NCI-H1092 (cell line): ENCODE data around the gene CAMKMT.

Experiments
- DNase-seq: peaks from one replicate; lab custom pipeline; 2025; lab: John Stamatoyannopoulos, UW

CAMKMT gene

DNA sequence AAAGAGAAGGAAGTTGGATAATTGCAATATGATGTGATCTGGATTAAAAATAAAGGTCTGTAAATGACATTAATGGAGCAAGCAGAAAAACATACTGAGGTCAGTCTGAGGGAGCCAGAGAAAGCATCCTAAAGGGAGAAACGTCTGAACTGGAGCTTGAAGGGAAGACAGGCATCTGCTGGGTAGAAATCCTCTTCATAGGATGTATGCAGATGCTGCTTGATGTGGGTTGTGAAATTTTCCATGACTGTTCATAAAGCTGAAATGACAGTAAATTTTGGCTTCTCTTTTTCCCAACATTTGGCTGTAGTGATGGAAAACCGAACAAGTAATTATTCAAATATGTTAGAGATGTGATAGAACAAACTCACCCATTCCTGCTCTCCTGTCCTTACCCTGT, 287.6 kb downstream of the CAMKMT start:
- DNase-seq: no peak

GRCh38 chr2:44650796-44651195, 289.0 kb downstream of the CAMKMT start:
- no peak for DNase-seq

DNA sequence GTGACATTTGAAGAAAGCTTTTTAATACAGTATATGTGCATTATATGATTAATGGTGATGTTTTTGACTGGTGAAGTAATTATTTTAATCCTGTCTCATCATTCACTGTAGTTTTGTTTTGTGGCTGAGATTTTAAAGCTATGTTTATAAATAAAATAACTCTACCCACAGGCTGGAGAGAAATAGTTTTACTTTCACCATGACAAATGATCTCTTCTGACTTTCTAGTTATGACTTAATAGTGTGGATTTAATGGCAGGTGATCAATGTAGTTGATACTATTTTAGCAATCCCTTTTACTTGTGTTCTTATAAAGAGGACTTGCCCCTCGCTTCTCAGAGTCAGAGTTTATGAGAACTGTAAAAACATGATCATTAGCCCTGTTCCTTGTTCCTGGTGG, 290.2 kb downstream of the CAMKMT start:
- DNase-seq: no peak

- DNase-seq: no peak
These were observed 291.0 kb downstream of the CAMKMT start for GRCh38 chr2:44652701-44653100.

GRCh38 chr2:44655401-44655864, 293.7 kb downstream of the CAMKMT start:
- no peak for DNase-seq

GRCh38 chr2:44656460-44656859, 294.7 kb downstream of the CAMKMT start:
- no peak for DNase-seq

DNA sequence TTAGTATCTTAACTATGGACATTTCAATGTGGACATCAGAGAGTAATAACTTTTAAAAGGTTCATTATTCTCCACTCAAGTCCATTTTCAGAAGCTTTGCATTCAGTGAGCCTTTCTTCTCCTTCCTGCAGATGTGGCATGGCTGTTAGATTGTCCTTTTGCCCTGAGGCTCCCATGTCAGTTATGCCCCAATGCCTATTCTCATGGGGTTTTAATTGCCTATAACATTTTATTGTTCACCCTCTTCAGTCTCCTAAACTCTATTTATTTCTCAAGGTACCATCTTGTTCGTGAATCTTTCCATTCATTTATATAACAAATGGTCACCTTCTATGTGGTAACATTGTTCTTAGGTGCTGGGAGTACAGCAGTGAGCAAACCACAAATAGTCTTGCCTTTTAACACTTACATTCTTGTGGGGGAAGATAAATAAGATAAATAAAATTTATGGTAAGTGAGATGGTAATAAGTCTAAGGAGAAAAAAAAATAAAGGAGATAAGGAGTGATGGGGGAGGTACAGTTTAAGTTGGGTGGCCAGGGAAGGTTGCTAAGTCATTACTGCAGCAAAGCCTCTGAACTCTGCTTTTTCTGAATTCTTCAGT, 301.8 kb downstream of the CAMKMT start:
- no peak for DNase-seq

DNA sequence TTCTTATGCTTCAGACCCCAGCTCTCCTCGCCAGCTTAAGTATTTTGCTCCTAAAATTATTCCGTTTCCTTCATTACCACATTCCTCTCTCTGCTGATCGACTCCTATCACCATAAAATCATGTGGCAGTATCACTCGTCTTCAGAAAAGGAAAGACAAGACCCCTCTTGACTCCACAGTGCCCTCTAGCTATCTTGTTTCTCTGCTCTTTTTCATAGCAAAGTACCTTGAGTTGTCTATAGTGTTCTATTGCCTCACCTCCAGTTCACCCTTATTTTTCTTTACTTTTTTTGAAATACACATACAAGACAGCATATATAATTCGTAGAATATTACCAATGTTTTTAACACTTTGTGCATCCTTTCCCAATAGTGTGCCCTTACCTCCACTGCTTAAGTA, 306.6 kb downstream of the CAMKMT start:
- DNase-seq: no peak

DNA sequence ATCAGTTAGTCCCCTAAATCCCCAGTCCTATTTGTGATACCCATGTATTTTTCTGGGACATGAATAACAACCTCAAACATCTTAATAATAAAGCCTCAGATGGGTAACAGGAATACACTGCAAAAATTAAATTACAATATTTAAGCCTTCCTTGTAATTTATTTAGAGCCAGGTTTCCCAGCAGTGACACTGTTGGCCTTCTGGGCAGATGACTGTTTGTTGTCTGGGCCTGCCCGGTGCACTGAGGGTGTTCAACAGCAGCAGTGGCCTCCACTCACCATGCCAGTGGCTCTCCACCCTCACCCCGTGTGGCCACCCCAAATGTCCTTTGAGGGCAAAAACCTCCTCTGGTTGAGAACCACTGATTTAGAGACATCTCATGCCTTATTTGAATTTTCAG, 309.5 kb downstream of the CAMKMT start:
- no peak for DNase-seq

DNA sequence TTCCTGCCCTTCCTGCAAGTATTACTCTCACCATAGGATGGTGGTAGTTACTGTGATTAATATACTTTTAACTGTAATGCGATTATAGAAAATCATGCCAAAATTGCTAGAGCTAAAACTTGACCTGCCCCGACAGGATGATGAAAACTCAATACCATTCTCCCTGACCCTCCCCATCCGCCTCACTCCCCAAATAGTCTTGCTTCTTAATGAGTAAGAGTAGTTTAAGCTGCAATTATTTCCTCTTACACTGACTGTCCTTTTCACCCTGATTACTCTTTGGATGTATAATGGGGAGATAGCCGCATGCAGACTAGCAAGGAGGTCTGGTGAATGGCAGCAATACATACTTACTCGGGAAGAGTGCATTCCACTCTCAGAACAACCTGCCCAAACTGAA, 310.2 kb downstream of the CAMKMT start:
- no peak for DNase-seq

DNA sequence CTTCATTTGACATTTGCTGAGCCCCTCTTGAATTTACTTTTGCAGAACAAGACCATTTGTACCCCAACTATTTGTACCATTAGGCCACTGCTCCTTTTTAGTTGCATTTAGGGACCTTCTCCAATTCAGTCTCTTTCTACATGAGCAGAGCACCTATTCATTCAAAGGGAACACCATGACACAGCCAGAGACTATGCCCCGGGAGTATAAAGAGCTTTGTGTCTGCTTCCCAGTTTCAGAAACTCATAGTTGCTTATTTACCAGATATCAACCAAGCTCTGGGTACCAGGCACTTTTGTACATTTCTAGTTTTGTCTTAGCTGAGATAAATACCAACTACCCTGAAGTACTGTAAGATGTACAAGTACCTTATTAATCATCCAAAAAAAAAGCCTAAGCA, 310.7 kb downstream of the CAMKMT start:
- no peak for DNase-seq

DNA sequence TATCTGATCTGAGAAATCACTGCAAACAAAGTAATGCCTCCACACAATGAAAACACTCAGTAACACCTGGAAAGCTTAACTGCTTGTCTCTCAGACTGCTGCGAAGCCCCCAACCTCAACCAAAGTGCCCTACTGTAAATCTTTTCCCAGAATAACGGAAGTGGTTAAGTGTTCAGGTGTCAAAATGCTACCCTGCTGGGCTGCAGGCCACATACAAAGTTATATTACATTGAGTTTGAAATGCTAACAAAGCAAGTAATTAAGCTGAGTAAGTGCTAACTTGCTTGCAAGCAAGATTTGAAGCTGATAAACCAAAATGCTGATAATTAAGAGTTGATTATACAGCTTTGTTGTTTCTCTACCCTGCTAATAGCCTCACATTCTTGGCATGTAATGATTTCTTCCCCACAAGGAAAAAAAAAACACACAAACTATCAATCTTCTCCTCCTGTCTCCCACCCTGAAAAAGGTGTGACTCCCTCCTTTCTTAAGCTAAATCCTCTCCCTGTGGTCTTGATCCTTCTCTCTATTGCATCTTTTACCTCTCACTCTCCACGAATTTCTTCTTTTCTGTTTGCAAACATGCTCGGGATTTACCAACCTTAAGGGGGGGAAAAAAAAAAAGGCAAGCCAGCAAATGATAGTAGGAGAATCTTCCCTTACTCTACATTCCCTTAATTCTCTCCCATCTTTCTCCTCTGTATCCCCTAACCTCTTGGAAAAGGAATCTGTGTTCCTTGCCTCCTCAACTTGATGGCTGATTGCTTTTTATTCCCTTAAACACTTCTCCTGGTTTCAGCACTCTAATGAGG, 312.9 kb downstream of the CAMKMT start:
- no peak for DNase-seq

DNA sequence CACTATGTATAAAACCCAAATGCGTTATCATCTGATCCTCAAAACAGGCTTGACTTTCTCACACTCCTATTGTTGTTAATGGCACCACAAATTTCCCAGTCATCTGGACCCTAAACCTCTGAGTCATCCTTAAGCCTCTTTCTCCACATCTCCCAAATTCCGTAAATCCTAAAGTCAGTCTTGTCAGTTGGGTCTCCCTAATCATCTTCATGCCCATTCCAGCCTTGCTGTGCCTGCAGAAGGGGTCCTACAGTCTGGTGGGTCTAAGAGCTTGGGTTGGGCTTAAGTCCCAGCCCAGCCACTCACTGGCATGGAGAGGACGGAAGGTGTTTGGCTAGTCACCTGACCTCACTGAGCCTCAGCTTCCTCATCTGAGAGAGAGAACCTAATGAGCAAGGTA, 314.6 kb downstream of the CAMKMT start:
- no peak for DNase-seq

GRCh38 chr2:44679584-44679983, 317.8 kb downstream of the CAMKMT start:
- no peak for DNase-seq

DNA sequence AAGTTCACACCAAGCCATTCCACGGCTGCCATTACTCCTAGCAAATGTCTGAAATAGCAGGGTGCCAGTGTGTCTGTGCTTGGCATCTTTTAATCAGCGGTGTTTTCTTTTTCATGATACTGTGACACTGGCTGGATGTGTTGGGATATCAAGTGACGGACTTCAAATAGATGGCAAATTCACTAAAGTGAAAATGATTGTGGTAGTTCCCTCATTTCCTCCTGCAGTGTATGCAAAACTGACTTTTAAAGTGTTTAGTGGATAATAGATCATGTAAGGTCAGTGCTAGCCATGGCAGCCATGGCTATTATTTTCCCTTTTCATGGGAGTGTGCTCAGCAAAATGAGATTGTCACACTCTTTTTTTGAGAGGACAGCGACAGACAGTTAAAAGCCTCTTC, 318.2 kb downstream of the CAMKMT start:
- DNase-seq: no peak

GRCh38 chr2:44680424-44680971, 318.8 kb downstream of the CAMKMT start:
- peak; percentile 5 for DNase-seq

DNA sequence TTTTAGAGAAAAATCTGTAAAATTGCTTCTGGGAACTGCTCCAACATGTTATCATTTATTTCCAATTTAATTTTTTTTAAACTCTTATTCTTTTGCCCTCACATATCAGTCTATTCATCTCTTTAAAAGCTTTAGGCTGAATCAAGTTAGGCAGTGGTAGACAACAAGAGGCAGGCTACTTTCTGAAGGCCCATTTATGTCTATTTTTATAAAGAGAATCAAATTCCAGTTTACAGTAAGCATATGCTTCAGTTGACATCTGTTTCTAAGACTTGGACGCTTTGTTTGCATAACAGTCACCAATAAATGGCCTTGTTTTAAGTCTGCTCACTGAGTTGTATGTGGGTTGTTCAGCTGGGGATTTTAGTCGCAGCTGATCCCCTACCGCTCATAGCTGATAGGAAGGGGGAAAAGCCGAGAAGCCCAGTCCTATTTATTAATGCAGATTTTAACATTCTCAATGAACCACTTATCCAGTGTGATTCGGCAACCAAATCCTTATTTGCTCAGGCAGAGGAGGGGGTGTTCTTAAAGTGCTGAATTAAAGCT, 319.3 kb downstream of the CAMKMT start:
- DNase-seq: peak; percentile 52

- DNase-seq: no peak
These were observed 320.7 kb downstream of the CAMKMT start for GRCh38 chr2:44682459-44682858.

DNA sequence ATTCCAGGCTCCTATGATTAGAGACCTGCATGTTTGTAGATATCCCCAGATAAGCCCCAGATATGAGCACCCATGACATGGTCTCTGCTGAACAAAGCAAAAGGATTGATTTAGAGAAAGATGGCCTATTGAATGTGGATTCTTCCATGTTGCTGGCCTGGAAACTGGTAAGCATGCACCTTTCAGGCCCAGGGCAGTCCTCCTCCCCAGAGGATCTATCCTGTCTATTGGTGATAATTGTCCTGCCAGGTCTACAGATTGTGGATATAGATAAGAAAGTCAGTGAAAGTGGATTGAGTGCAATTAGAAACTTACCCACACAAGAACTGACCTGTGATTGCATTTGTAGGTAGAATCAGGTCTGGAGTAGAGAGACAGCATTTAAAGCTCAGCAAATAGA, 322.8 kb downstream of the CAMKMT start:
- no peak for DNase-seq

- no peak for DNase-seq
These were observed 324.8 kb downstream of the CAMKMT start for GRCh38 chr2:44686561-44686960.

DNA sequence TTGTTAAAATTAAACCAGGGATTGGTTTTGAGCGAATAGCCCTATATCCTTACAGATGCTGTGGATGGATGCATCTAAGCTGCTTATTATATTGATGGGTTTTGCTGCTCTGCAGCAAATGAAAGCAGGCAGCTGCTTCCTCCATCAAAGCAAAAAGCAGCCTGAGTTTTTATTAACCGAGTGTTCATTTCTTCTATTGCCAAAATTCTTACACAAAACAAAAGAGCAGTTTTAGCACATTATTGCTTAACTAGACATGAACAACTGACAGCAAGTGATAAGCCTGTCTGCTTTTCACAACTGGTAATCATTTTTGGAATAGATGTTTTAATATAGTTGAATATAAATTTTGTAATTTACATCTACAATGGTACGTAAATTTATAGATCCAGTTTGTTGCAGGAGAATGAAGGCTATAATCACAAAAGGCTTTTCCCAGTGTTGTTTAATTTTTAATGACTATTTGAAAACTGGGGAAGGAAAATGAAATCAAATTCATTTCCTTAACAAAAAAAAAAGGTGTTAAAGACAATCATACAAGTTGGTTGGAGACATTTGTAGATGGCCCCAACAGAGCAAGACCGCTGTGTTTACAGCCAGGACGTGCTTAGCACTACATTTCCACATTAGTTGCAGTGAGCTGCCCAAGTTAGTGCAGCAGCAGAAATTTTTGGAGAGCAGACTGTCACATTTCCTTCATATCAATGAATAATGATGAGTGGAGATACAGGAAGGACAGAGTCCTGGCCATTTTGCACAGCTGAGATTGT, 326.1 kb downstream of the CAMKMT start:
- no peak for DNase-seq

- DNase-seq: no peak
These were observed 326.8 kb downstream of the CAMKMT start for GRCh38 chr2:44688456-44689124.
